UCSD-AML1 (cell line): ENCODE data around the gene CDHR5.

Source experiments
- DNase-seq: peaks from one replicate; lab custom pipeline; 2025; ENCODE audit not compliant: unreplicated experiment; lab: John Stamatoyannopoulos, UW

The CDHR5 gene

DNA sequence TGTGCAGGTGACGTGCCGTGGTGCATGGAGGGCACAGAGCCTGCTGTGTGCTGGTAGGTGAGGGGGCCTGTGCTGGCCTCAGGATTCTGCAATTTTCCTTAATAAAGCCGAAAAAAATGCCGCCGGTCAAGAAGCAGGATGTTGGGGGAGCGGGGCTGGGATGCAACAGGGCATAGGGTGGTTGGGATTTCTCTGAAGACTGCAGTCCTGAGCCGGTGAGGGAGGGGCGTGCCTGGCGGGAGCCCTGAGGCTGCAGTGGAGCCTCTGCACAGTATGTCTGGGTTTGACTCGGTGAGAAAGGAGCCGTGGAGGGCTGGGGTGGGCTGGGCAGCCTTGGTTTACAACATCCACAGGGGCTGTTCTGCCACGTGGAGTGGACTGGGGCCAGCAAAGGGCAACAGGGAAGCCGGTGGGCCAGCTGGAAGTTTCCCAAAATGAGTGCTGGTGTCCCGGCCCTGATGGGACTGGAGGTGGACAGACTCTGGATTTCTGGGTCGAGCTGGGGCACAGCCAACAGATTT, 1.3 kb downstream of the CDHR5 start:
- DNase-seq, result no peak

DNA sequence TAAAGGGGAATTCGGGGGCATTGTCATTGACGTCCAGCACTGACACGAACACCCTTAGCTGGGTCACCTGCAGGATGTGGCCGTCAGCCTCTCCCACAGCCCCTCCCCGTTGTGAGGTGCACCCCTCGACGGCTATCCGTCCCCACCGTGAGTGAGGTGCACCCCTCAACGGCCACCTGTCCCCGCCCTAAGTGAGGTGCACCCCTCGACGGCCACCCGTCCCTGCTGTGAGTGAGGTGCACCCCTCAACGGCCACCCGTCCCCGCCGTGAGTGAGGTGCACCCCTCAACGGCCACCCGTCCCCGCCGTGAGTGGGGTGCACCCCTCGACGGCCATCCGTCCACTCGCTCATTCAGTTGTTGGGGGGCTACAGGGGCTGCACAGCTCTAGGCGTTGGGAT, 2.9 kb downstream of the CDHR5 start:
- DNase-seq, result no peak

DNA sequence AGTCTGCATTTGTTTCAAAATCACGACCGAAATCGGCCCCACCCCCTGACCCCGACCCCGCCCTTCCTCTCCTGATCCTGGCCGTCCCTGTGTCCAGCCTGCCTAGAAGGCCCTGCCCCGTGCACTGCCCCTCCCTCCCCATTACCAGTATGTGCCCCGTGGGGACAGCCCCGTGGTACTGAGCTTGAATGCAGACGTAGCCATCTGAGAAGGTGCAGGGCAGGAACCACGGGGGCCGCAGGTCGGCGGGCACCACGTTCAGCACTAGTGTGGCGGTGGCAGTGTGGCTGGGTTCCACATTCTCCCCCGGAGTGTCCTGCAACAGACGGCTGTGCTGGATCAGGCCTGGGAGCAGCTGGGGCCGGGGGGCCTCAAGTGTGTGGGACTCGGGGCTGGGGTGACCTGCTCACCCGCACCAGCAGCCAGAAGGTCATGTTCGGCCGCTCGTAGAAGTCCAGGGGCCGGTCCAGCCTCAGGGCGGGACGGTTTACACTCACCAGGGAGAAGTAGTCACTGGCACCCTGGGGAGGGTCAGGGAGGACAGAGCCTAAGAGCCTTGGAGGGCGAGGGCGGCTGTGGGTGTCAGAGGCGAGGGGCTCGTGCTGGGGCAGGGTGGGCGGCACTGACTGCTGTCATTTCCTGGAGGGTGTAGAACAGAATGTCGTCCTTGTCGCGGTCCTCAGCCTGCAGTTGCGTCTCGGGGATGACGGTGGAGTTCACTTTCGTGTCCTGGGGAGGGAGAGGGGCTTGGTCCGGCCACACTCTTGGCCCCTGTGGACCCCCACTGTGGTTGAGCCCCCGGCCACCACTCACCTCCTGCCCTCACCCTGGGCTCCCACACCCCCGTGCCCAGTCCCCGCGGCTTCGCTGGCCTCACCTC, 3.6 kb downstream of the CDHR5 start:
- no peak for DNase-seq

DNA sequence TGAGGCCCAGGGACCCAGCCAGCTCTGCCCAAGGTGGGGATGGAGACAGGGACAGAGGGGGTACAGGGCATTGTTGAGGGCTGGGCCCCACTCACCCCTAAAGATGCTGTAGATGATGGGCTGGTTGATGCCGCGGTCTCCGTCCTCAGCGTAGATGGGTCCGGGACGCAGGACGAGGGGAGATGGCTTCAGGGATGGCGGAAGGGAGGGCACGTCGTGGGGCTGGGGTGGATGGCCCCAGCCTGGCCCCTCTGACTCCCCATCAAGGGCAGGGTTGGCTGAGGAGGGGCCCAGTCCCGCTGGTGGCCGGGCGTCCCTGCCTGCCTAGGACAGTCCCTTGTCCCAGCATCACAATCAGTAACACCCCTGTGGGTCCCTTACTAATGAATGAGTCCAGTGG, 4.6 kb downstream of the CDHR5 start:
- no peak for DNase-seq

DNA sequence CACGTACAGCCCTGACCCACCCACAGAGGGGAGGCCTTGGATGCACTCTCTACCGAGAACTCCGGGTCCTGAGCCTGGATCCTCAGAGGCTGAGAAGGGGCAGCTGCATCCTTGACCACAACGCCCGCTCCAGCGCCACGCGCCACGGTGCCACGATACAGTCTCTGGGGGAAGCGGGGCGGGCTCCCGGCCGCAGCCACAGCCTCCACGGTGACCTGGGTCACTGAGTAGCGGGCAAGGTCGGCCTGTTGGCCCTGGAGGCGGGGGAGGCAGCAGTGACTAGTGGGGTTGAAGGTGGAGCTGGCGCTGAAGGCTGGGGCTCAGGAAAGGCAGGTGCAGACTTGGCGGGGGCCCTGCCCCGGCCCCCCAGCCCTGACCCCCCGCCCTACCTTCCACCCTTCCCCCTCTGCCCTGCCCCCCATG, 5.1 kb downstream of the CDHR5 start:
- no peak for DNase-seq

DNA sequence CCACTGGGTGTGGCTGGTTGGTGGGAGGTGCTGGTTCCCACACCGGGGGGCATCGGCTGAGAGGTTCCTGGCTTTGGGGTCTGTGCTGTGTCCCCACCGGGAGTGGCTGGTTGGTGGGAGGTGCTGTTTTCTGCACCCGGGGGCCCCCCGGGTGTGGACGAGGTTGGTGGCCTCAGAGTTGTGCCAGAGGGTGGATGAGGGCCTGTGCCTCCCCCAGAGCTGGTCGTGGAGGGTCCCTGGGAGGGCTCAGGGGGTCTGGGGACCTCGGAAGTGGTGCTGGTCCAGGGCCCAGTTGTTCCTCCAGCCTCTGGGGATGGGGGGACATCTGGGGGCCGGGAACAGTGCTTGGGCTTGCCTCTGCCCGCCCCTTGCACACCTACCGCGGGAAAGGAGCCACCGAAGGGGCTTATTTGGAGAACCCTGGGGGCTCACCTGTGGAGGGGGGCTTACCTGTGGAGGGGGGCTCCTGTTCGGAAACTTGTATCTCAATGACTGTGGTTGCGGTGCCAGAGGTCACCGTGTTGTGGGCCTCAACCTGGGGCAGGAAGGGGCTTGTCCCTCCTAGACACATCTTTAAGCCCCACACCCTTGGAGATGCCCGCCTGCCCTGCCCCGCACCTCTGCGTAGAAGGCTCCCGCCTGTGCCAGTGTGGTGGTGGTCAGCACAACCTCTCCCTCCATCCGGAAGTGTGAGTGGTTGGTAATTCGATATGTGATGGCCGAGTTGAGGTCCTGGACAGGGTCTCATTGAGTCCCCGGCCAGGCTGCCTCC, 5.7 kb downstream of the CDHR5 start:
- DNase-seq, result no peak

DNA sequence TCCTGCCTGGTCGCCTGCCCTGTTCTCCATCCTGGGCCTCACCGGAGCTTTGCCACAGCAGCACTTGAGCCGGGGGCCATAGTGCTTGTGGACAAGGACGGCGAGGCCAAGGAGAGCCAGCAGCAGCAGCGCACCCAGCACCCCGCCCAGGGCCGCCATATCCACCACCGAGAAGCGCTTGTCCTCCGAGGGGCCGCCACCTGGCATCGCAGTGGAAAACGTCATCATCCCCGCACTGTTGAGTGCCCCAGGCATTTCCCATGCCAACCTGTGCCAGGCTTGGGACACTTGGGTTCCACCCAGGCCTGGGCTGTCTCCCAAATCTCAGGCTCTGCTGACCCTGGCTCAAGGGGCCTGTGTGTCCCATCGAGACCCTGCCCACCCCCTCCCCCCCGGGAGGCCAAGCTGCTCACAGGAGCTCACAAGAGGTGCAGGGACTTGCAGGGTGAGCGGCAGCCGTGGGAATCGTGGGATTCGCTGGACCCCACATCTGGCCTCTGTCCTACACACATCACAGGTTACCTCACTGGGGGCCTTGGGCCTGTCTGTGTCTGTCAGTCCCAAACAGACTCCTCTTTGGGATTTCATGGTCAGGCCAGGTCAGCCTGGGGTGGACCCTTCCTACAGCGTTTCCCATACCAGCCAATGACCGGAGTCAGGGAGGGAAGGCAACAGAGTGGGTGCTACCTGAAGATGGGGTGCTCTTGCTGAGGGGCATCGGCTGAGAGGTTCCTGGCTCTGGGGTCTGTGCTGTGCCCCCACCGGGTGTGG, 6.7 kb downstream of the CDHR5 start:
- DNase-seq, result no peak

DNA sequence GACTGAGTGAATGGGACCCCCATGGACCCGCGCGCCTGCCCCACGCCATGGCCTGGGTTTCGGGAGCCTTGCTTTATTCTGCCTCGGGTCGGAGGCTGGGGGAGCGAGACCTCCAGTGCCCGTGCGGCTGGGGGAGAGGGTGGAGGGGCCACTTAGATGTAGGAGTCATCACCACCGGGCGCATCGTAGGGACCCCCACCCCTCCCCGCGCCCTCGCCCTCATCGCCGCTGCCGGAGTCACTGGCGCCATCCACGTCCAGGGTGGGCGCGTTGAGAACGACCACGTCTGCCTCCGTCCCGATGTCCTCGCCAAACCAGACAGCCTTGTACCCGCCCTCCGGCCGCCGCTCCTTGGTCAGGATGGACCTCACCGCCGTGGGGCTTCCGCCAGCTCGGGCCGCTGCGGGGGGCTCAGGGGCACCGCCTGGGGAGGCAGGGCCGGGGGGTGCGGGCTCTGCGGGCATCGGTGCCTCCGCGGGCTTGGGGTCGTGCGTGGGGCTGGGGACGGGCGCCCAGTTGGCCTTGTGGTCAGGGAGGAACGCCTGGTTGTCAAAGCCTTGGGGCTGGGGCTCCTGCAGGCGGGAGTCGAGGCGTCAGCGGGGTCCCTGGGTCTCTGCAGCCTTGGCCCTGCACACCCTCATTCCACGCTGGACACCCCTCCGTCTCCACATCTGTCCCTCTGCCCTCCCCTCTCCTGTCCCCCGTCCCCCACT, 7.4 kb downstream of the CDHR5 start:
- DNase-seq, result no peak

DNA sequence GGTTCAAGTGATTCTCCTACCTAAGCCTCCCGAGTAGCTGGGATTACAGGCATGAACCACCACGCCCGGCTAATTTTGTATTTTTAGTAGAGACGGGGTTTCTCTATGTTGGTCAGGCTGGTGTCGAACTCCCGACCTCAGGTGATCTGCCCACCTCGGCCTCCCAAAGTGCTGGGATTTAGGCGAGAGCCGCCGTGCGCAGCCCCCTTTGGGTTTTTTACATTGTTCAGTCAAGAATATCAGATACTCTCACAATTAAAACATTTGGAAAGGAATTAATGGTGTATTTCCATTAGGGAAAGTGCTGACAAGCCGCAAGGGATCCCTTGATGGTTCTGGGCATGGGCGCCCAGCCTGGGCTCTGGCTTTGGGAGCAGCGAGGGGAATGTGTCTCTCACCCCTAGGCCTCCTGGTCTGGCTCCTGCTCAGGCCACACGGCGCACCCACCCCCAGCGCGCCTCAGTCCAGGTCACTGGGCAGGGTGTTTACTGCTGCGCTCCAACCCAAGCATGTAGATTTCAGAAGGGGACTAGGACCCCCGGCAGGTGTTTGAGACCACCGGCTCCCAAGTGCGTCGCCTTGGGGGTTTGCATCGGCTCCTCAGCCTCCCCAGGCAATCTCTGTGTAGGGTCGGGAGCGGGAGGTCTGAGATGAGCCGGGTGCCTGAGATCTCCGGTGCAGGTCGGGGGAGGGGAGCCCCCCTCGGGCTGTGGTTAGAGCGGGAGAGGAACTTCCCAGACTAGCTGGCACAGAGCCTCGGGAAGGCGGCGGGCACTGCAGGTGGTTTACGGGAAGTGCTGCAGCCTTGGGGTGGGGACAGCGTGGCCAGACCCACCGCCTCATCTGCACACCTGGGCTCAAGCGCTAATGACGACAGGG, 8.2 kb downstream of the CDHR5 start:
- peak; percentile 33 for DNase-seq

DNA sequence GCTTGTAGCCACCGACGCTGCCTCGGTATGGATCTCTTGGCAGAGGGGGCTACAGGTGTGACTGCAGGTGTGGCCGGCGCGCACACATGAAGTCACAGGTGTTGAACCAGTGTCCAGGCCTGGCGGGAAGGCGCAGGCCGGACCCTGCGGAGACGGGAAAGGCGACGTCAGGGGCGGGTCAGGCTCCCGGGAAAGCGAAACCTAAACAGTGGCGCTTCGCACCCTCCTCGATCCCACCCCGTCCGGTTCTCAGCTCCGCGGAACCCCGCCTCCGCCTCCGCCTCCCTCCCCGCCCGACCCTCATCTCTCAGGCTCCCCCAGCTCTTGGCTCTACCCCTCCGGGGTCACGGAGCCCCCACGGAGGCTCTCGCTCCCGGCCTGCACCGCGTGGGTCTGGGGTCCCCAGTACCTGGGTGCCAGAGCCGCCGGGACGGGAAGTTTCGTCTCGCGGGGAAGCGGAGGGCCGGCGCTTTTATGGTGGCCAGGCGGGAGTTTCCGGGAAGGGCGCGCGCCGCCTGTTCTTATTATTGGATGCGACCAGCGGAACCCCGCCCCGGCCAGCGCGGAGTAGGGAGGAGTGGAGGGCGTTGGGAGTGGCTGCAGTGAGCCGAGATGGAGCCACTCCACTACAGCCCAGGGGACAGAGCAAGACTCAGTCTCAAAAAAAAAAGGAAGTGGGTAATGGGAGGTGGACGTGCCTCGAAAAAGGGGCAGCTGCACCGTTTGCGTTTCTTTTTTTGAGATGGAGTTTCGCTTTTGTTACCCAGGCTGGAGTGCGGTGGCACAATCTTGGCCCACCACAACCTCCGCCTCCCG, 9.0 kb downstream of the CDHR5 start, which contains the start of gene IRF7:
IRF7 (minus strand) TSS at position 447 of the 816 bp plus-strand sequence. CDS start 586 bp downstream, outside the sequence.
- peak; percentile 96 for DNase-seq

DNA sequence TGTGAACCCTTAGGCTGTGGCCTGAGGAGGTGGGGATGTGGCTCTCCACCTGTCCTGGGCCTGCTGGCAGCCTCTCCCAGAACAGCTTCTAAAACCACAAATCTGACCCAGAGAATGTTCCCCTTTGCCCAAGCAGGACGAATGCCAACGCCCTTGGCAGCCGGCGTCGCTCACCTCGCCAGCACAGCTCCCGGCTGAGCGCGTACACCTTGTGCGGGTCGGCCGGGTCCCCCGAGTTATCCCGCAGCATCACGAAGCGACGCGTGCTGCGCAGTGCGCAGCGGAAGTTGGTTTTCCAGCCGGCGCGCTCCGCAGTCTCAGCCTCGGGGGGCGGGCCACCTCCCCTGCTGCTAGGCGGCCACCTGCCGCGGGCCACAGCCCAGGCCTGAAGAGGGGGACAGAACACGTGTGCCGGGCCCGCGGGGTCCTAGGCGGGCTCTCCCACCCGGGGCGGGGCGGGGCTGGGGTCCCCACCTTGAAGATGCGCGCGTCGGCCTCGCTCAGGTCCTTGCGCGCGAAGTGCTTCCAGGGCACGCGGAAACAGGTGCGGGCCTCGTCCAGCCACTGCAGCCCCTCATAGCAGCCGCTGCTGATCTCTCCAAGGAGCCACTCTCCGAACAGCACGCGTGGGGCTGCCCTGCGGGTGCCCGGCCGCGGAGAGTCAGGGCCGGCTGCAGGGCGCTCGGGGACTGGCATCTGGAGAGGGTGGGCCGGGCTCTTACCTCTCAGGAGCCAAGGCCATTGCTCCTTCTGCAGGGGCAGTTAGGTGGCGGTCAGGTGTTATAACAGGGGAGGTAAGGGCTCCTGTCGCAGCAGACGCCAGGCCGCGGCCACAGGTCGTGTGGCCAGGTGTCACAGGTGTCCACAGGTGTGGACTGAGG, 9.9 kb downstream of the CDHR5 start:
- no peak for DNase-seq

DNA sequence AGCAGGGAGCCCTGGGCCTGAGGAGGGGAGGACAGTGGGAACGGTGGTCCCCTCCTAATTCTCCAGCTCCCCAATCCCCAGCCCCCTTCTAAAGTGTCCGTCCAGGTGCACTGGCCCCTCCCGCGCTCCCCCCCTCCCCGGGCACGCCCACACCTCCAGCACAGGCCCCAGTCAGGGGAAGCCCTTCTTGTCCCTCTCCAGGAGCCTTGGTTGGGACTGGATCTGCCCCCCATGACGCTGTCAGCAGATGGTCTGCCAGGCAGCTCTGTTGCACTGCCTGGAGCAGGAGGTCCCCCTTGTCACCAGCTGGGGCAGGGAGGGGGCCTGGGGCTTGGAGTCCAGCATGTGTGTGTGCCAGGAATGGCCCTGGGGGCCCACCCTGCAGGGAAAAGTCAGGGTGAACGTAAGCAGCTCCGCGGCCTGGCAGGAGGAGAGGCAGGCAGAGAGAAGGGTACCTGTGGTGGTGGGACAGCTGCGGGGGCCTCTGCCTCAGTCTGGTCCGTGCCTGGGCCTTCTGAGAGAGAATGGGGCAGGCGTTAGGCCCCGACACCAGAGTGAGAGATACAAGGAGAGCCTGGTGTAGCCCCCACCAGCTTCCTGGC, 10.6 kb downstream of the CDHR5 start:
- DNase-seq, result no peak

DNA sequence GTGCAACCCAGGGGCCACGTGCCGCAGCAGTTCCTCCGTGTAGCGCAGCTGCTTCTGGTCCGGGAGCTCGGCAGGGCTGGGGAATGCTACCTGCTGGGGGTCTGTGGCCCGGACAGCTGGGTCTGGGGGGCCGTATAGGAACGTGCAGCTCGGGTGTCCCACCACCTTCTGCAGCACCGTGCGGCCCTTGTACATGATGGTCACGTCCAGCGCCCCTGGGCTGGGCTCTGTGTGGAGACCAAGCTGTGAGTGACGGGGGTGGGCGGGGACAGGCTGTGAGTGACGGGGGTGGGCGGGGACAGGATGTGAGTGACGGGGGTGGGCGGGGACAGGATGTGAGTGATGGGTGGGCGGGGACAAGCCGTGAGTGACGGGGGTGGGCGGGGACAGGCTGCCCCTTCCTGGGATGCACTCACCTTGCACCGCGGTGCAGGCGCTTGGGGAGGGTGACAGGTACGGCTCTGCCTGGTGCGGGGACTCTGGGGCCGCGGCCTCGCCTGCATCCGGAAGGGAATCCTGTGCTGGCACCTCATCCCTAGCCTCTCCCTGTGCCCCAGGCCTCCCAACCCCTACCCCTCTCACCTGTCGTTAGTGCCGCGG, 11.3 kb downstream of the CDHR5 start:
- no peak for DNase-seq

DNA sequence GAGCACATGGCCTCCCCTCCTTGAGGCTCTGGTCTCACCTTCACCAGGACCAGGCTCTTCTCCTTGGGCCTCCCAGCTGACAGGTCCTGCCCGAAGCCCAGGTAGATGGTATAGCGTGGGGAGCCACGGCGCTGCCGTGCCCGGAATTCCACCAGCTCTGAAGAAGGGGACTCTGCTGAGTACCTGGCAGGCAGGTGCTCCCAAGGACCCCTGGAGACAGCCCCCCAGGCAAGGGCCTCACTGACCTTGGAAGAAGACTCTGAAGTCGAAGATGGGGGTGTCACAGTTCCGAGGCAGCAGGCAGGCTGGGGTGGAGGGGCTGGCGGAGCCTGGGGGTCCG, 11.8 kb downstream of the CDHR5 start:
- no peak for DNase-seq

DNA sequence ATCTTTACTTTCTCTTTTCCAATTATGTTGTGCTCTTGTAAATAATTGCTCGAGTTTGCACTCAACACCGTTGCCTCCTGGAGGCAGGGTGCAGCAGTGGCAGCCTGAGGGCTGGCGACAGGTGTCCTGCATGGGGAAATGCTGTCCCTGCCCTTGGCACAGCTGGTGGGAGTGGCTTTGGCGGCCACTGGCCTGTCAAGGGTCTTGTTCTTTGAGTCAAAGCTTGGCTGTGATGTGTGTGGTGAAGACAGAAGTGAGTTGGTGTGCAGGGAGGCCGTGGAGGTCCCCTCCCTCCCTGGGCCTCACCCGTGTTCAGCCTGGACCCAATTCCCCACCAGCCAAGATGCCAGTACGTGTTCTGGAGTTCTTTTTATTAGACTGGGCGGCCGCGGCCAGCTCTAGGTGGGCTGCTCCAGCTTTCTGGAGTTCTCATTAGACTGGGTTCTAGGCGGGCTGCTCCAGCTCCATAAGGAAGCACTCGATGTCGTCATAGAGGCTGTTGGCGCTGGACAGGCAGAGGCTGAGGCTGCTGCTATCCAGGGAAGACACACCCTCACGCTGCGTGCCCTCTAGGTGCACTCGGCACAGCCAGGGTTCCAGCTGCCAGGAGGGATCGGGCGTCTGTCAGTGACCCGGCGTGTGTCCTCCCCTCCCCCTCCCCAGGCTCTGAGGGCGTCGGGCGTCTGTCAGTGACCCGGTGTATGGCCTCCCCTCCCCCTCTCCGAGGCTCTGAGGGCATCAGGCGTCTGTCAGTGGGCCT, 12.4 kb downstream of the CDHR5 start:
- peak; percentile 42 for DNase-seq
